Thyroid gland (tissue), 4 donors: Measurements from ENCODE around the gene PHTF1.

Source experiments
- CTCF ChIP-seq, 6 experiments: fragments of 200-600 bp in 3 of 6; fragments of 450-650 bp in 3 of 6; sonication (generic) in 3 of 6; IDR thresholded peaks; one replicate each; pipeline ENCODE4 v1.5.1; 2016 to 2019; ENCODE audit warnings: antibody characterized with exemption in 6 of 6, mild to moderate bottlenecking in 2 of 6, inconsistent platforms in 1 of 6, moderate library complexity in 1 of 6
- POLR2A ChIP-seq, 2 donors: fragments of 450-650 bp; IDR thresholded peaks; one replicate each; pipeline ENCODE4 v1.6.1; 2017; ENCODE audit warnings: antibody characterized with exemption in 2 of 2, mild to moderate bottlenecking in 2 of 2, moderate library complexity in 1 of 2

GRCh38 chr1:113659035-113659434, 100.3 kb downstream of the PHTF1 start:
- TF ChIP-seq POLR2A (IDR thresholded peaks at IDR 0.05) (no peak), CTCF (IDR thresholded peaks at IDR 0.05) (no peak)
